ENCODE data around the gene FAM83B. TPM values are rescaled to one million over a fixed set of nuclear protein-coding genes. Genes with fewer than 3 reads are reported as not detected.

Gene FAM83B
- total RNA-seq, 4 donors from 2014 or later = 4.1 TPM; not detected in 3

DNA sequence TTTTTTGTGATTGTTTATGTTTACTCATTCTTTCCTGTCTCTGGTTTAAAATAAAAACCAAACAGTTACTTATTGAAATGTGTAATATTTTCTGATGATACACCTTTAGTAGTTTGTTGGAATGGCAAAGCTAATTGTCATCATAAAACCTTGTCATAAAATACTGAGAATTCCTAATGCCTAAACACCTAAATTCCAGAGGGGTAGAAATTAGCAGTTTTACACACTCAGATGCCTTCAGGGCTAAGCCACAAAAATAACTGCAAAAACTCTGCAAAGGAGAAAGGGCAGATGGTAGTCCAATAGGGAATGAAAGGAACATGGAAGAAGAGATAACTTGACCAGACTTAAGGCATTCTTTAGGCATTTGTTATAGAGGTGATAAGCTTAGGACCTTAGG lies 30.3 kb downstream of the FAM83B start:
- H3K4me1 ChIP-seq = no peaks in the 10 kb centered on the region
- no peaks in the 10 kb centered on the region for H3K27me3 ChIP-seq
- H3K9me3 ChIP-seq = no peaks in the 10 kb centered on the region
- H3K36me3 ChIP-seq = no peaks in the 10 kb centered on the region
- TF ChIP-seq POLR2AphosphoS5 (IDR thresholded peaks at IDR 0.05) = no peak
- TF ChIP-seq POLR2A (IDR thresholded peaks at IDR 0.05) = no peak
- no peak for TF ChIP-seq EP300 (IDR thresholded peaks at IDR 0.05)
- TF ChIP-seq, protein P1, sequence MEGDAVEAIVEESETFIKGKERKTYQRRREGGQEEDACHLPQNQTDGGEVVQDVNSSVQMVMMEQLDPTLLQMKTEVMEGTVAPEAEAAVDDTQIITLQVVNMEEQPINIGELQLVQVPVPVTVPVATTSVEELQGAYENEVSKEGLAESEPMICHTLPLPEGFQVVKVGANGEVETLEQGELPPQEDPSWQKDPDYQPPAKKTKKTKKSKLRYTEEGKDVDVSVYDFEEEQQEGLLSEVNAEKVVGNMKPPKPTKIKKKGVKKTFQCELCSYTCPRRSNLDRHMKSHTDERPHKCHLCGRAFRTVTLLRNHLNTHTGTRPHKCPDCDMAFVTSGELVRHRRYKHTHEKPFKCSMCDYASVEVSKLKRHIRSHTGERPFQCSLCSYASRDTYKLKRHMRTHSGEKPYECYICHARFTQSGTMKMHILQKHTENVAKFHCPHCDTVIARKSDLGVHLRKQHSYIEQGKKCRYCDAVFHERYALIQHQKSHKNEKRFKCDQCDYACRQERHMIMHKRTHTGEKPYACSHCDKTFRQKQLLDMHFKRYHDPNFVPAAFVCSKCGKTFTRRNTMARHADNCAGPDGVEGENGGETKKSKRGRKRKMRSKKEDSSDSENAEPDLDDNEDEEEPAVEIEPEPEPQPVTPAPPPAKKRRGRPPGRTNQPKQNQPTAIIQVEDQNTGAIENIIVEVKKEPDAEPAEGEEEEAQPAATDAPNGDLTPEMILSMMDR (IDR thresholded peaks at IDR 0.05) = no peak
- H3K27ac ChIP-seq = no peak overlapping the region
- H3K4me3 ChIP-seq = no peak overlapping the region
- no peak for ATAC-seq

DNA sequence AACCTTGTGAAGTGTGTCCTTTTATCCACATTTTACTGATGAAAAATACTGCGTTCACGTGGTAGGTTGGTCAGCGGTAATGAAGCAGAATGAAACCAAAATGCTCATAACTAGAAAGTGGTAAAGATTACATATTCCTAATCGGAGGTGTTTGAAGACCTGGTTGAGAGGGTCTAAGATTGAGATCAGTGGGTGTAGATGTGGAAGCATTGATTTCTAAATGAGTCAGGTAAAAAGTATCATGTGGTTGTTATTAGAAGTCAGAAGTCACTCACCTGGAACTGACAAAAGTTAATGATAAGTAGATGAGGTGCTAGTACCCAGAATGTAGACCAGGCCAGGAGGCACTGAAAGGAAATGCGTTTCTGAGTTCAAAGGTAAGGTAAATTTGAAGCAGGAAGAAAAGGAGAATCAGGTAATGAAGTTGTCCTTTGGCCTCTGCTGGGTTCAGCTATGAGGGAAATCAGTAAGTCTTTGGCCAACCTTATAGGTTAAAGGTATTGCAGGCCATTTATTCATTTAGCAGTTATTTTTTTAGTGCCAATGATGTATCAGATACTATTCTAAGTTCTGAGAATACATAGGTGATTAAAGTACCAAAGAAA lies 31.2 kb downstream of the FAM83B start:
- 85 to 87% methylated on average over 3 to 5 of the region's 5 CpGs for WGBS, 2 donors (ENCODE audit: low coverage in 1 of 2)
- Histone ChIP-seq H3K27me3 (no peaks in the 10 kb centered on the region), H3K36me3 (no peaks in the 10 kb centered on the region), H3K4me3 (no peak overlapping the region), H3K4me1 (no peaks in the 10 kb centered on the region), H3K27ac (no peak overlapping the region), H3K9me3 (no peaks in the 10 kb centered on the region)
- no peak for ATAC-seq
- TF ChIP-seq, protein P1 (IDR thresholded peaks at IDR 0.05) = no peak
- no peak for TF ChIP-seq EP300 (IDR thresholded peaks at IDR 0.05)
- no peak for TF ChIP-seq POLR2A (IDR thresholded peaks at IDR 0.05)
- TF ChIP-seq POLR2AphosphoS5 (IDR thresholded peaks at IDR 0.05) = no peak

DNA sequence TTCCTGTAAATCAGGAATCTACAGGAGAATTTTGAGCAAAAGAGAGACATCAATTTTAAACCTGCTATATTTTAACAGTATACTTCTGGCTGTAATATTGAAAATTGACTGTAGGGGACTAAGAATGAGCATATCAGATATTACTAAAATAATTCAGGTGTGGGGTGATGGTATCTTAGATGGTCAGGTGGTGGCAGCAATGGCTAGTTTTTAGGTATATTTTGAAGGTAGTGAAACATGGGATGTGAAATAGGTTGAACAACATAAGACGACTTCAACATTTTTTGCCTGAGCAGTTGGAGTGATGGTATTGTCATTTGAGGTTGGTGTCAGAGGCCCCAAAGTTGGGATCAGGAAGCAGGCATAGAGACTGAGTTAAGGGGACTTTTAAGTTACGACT lies 32.1 kb downstream of the FAM83B start:
- WGBS, 2 donors (ENCODE audit: low coverage in 1 of 2) = 69 to 82% methylated on average over 2 of the region's 2 CpGs
- TF ChIP-seq POLR2AphosphoS5 (IDR thresholded peaks at IDR 0.05) (no peak), EP300 (IDR thresholded peaks at IDR 0.05) (no peak)
- TF ChIP-seq, protein P1 (IDR thresholded peaks at IDR 0.05) = no peak
- no peak for ATAC-seq

DNA sequence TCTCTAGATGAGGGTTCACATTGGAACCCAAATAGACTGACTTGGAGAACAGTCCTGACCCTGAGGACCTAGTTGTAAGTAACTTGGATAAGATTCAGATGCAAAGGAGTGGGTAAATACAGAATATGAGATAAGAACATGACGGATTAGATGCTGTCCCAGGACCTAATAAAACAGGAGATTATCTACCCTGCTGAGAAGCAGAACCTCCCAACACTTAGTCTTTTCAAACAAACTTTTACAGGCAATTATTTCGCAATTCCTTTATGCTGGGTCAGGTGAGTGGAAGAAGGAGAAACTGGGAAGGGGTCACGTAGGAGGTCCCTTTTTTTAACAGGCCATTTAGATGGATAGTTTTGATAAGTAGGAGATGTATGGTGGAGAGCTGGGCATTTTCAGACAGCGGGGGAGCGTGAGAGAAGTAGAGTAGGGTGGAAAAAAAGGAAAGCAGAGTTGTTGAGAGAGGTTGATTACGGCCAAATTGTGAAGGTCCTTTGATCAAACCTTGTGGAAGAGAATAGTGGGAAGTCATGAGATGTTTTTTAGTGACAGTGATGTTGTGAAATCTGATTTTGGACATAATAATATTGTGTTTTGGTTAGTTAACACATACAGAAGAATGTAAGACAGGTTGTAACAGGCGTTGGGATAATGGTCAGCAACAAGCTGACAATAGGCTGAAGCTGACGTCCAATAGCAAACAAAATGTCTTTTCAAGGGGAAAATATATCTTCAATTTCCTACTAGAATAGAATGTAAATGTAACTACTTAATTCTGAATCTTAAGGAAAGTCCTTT lies 32.8 kb downstream of the FAM83B start:
- Histone ChIP-seq H3K27ac (no peak overlapping the region), H3K27me3 (no peaks in the 10 kb centered on the region), H3K9me3 (no peaks in the 10 kb centered on the region), H3K4me3 (no peak overlapping the region), H3K4me1 (no peaks in the 10 kb centered on the region), H3K36me3 (no peaks in the 10 kb centered on the region)
- WGBS, 2 donors (ENCODE audit: low coverage in 1 of 2) = 44 to 64% methylated on average over 6 to 8 of the region's 8 CpGs
- TF ChIP-seq, protein P1 (IDR thresholded peaks at IDR 0.05) = no peak
- TF ChIP-seq EP300 (IDR thresholded peaks at IDR 0.05) (no peak), POLR2AphosphoS5 (IDR thresholded peaks at IDR 0.05) (no peak), POLR2A (IDR thresholded peaks at IDR 0.05) (no peak)
- ATAC-seq = no peak

More for the DNA sequence above, 32.1 kb downstream of the FAM83B start:
- Histone ChIP-seq H3K9me3 (no peaks in the 10 kb centered on the region), H3K27me3 (no peaks in the 10 kb centered on the region), H3K36me3 (no peaks in the 10 kb centered on the region), H3K4me3 (no peak overlapping the region), H3K27ac (no peak overlapping the region), H3K4me1 (no peaks in the 10 kb centered on the region)
